Peyer's patch (tissue), 4 donors: ENCODE measurements around the gene VWC2L. TPM values are rescaled to one million over a fixed set of nuclear protein-coding genes. Genes with fewer than 3 reads are reported as not detected.

Source experiments
- DNase-seq, 3 donors: peaks; one replicate each; pipeline ENCODE4 v3.0.0-alpha.2; 2017 to 2019
- H3K27ac ChIP-seq, 4 donors: fragments of 200-600 bp; sonication (generic); one replicate each; pipeline ENCODE4 v1.5.1; 2016 to 2019
- H3K27me3 ChIP-seq, 2 donors: fragments of 200-600 bp; sonication (generic); one replicate each; pipeline ENCODE4 v1.5.1; 2019
- H3K36me3 ChIP-seq, 3 donors: fragments of 200-600 bp; sonication (generic); one replicate each; pipeline ENCODE4 v1.5.1; 2016 to 2019
- H3K4me1 ChIP-seq, 4 donors: fragments of 200-600 bp; sonication (generic); one replicate each; pipeline ENCODE4 v1.5.1; 2016 to 2019
- H3K4me3 ChIP-seq, 4 donors: fragments of 200-600 bp; sonication (generic); 1 replicate in 3 of 4; 2 replicates in 1 of 4; pipeline ENCODE4 v1.5.1; 2016 to 2019; ENCODE audit warnings: mild to moderate bottlenecking in 1 of 4
- H3K9me3 ChIP-seq, 4 donors: fragments of 200-600 bp; sonication (generic); one replicate each; pipeline ENCODE4 v1.5.1; 2016 to 2019; ENCODE audit warnings: mild to moderate bottlenecking in 1 of 4
- CTCF ChIP-seq, 6 experiments: fragments of 450-650 bp in 4 of 6; fragments of 200-600 bp in 2 of 6; sonication (generic) in 1 of 6; IDR thresholded peaks; one replicate each; pipeline ENCODE4 v1.5.1; 2017 to 2019; ENCODE audit warnings: antibody characterized with exemption in 6 of 6, mild to moderate bottlenecking in 3 of 6, moderate library complexity in 1 of 6
- POLR2A ChIP-seq, 2 donors: fragments of 450-650 bp; IDR thresholded peaks; one replicate each; pipeline ENCODE4 v1.5.1; 2017; ENCODE audit warnings: antibody characterized with exemption in 2 of 2, mild to moderate bottlenecking in 2 of 2, moderate library complexity in 2 of 2
- total RNA-seq, 4 donors: library from RNA; depleted of rRNA; stranded (reverse); fragments of >200 nt; gene quantifications; one replicate each; pipeline ENCODE4 v1.1.0, GENCODE V29; 2016

Gene VWC2L
- total RNA-seq, 4 donors from 2014 or later, result not detected

DNA sequence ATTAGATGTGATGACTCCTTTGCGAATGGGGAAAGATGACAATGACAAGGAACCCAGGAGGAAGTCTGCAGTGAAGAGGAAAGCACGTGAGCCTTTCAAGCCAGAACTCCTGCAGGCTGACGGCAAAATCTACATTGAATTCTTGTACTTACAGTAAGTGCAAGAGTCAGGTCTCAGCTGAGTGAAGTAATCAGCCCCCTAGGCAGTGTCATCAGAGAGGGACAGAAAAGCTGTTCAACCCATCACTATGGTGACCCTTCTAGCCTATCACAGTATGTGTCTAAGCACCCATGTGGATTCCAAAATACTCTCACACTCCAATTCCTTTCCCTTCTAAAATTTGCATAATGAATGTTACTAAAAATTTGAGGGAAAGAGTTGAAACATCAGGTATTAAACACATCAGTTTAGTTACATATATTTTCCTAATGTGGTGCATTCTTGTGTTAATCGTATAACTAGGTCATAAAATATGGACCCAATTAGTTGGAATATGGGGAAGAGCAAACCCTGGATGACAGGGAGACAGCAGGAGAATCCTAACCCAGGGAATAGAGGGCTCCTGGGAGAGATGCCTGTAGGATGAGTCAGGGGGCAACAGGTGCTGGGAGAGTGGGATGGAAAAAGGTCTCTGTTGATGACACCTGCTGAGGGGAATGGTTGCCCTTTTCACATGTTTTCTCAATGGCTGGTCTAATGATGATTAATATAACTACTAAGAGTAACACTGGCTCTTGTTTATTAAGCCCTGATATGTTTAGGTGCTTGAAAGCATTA, 39.5 kb downstream of the VWC2L start:
- Histone ChIP-seq H3K36me3 (no peaks in the 10 kb centered on the region), H3K27me3 (no peaks in the 10 kb centered on the region), H3K4me1 (no peaks in the 10 kb centered on the region), H3K27ac (no peak overlapping the region), H3K9me3 (no peaks in the 10 kb centered on the region), H3K4me3 (no peak overlapping the region)
- no peak for TF ChIP-seq POLR2A (IDR thresholded peaks at IDR 0.05)
- DNase-seq, result no peak

- no peaks in the 10 kb centered on the region for H3K4me1 ChIP-seq
- DNase-seq, result no peak
- H3K27me3 ChIP-seq, result no peaks in the 10 kb centered on the region
- H3K9me3 ChIP-seq, result no peaks in the 10 kb centered on the region
- no peaks in the 10 kb centered on the region for H3K36me3 ChIP-seq
- H3K27ac ChIP-seq, result no peak overlapping the region
- TF ChIP-seq CTCF (IDR thresholded peaks at IDR 0.05), result no peak
- no peak for TF ChIP-seq POLR2A (IDR thresholded peaks at IDR 0.05)
- H3K4me3 ChIP-seq, result no peak overlapping the region
These were observed 40.8 kb downstream of the VWC2L start for GRCh38 chr2:214451516-214452275.

DNA sequence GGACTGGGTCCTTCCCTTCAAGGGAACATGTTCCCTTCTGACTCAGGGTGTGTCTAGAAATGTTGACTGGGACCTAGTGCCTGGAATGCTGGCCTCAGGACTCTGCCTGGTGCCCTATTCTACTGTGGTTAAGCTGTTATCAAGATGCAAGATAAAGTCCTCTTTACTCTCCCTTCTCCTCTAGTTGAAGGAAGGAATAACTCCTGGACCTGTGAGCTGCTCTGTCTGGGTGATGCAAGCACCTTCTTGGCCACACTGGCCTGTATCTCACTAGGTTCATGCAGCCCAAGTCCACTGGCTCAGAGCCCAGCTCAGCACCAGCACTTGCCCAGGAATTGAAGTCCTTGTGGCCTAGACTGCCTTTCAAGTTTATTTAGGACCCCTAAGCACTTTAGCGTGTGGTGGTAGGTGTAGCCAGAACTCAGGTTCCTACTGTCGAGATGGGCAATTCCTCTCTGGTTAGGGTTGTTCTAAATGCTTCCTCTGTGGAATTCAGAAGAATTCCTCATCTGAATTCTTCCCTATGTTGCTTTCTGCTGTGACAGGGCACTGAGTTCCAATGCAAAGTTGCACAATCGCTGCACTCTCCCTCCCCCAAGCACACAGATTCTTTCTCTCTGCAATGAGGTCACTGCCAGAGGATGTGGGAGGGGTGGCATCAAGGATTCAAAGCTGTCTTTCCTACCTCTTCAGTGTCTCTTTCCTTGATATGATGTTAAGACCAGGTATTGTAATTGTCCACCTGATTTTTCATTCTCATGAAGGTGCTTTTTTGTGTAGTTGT, 54.7 kb downstream of the VWC2L start:
- H3K9me3 ChIP-seq, result no peaks in the 10 kb centered on the region
- H3K4me3 ChIP-seq, result no peak overlapping the region
- TF ChIP-seq POLR2A (IDR thresholded peaks at IDR 0.05), result no peak
- no peak overlapping the region for H3K27ac ChIP-seq
- no peaks in the 10 kb centered on the region for H3K36me3 ChIP-seq
- H3K27me3 ChIP-seq, result peaks cover 0 to 4% of the 10 kb centered on the region in 2 donors
- no peak for DNase-seq
- no peaks in the 10 kb centered on the region for H3K4me1 ChIP-seq

GRCh38 chr2:214469728-214470127, 58.9 kb downstream of the VWC2L start:
- no peak overlapping the region for H3K4me3 ChIP-seq
- H3K27me3 ChIP-seq, result no peaks in the 10 kb centered on the region
- no peak for DNase-seq
- H3K9me3 ChIP-seq, result no peaks in the 10 kb centered on the region
- no peak overlapping the region for H3K27ac ChIP-seq
- H3K36me3 ChIP-seq, result no peaks in the 10 kb centered on the region
- H3K4me1 ChIP-seq, result no peaks in the 10 kb centered on the region
- TF ChIP-seq CTCF (IDR thresholded peaks at IDR 0.05) (no peak), POLR2A (IDR thresholded peaks at IDR 0.05) (no peak)

DNA sequence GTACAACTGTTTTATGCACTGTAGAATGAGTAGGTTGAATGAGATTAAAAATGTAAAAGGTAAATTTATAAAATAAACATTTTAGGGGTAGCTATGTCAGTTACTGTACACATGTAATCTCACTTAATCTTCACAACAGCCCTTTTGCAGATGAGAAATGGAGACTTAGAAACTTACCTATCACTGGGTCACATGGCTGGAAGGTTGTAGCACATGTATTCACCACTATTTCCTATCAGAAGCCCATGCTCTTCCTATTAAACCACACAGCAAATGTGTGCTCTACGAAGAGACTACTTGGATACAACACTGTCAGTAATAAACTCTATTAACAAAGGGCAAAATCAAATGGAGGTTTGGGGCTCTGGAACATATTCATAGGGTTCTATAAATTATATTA, 60.5 kb downstream of the VWC2L start:
- Histone ChIP-seq H3K4me3 (no peak overlapping the region), H3K27ac (no peak overlapping the region), H3K4me1 (no peaks in the 10 kb centered on the region), H3K9me3 (no peaks in the 10 kb centered on the region), H3K36me3 (no peaks in the 10 kb centered on the region), H3K27me3 (no peaks in the 10 kb centered on the region)
- DNase-seq, result no peak
- no peak for TF ChIP-seq POLR2A (IDR thresholded peaks at IDR 0.05)
- TF ChIP-seq CTCF (IDR thresholded peaks at IDR 0.05), result no peak

GRCh38 chr2:214471990-214472389, 61.1 kb downstream of the VWC2L start:
- no peaks in the 10 kb centered on the region for H3K4me1 ChIP-seq
- no peaks in the 10 kb centered on the region for H3K36me3 ChIP-seq
- TF ChIP-seq POLR2A (IDR thresholded peaks at IDR 0.05) (no peak), CTCF (IDR thresholded peaks at IDR 0.05) (no peak)
- no peak overlapping the region for H3K4me3 ChIP-seq
- DNase-seq, result no peak
- H3K9me3 ChIP-seq, result no peaks in the 10 kb centered on the region
- H3K27me3 ChIP-seq, result no peaks in the 10 kb centered on the region
- H3K27ac ChIP-seq, result no peak overlapping the region
